DND-41 (cell line): ENCODE data around the gene NPIPA5.
"Not testable (repeated sequence)": the region's sequence is repeated elsewhere in the genome, so short reads cannot be mapped to it uniquely, and the experiment has no call there.

Experiments used
- CTCF ChIP-seq: IDR thresholded peaks from 2 replicates; pipeline ENCODE4 v1.5.1; 2012; ENCODE audit warnings: borderline replicate concordance, low read length, moderate library complexity, mild to moderate bottlenecking; ENCODE audit not compliant: poor library complexity, severe bottlenecking; ENCODE audit errors: extremely low read depth
- EZH2 ChIP-seq: IDR thresholded peaks from 3 replicates; pipeline ENCODE4 v1.6.1; 2012; ENCODE audit warnings: borderline replicate concordance, low read depth, mild to moderate bottlenecking, moderate library complexity, low read length, inconsistent platforms; ENCODE audit not compliant: severe bottlenecking

GRCh38 chr16:15333969-15334368 lies 44.1 kb downstream of the NPIPA5 start:
- not testable (repeated sequence) for TF ChIP-seq CTCF, EZH2
